ENCODE measurements around the gene WARS2. TPM values are rescaled to one million over a fixed set of nuclear protein-coding genes. Genes with fewer than 3 reads are reported as not detected.

The WARS2 gene
- polyA plus RNA-seq, 1 donor: 22.1 TPM

DNA sequence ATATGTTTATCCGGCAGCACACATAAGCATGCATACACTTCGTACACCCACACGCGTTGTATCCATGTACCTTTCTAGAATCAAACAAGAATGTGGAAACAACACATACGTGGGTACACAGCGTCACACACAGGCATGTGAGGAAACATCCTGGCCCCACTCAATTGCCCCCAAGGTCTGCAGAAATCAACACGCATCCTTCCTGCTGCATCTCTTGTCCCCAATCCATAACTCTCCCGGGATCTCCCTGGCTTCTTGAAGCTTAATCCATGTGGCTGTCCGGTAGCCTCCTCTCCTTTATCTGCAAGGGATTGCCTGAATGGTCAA, 146.8 kb downstream of the WARS2 start:
- H3K27ac ChIP-seq (ENCODE audit: low read length): no peak overlapping the region
- no peak overlapping the region for H3K4me3 ChIP-seq (ENCODE audit: low read length)
- H3K27me3 ChIP-seq (ENCODE audit: control insufficient read depth, insufficient read depth, low read length): peaks cover 99% of the 10 kb centered on the region
- 15% methylated on average over 4 of the region's 9 CpGs for WGBS (ENCODE audit: insufficient coverage, low lambda C conversion rate)
- no peaks in the 10 kb centered on the region for H3K4me1 ChIP-seq (ENCODE audit: control insufficient read depth, insufficient read depth, low read length)
- no peaks in the 10 kb centered on the region for H3K36me3 ChIP-seq (ENCODE audit: control insufficient read depth, insufficient read depth, low read length)
- H3K9me3 ChIP-seq (ENCODE audit: control insufficient read depth, low read depth, low read length): peaks cover 5% of the 10 kb centered on the region
- no peak for DNase-seq

DNA sequence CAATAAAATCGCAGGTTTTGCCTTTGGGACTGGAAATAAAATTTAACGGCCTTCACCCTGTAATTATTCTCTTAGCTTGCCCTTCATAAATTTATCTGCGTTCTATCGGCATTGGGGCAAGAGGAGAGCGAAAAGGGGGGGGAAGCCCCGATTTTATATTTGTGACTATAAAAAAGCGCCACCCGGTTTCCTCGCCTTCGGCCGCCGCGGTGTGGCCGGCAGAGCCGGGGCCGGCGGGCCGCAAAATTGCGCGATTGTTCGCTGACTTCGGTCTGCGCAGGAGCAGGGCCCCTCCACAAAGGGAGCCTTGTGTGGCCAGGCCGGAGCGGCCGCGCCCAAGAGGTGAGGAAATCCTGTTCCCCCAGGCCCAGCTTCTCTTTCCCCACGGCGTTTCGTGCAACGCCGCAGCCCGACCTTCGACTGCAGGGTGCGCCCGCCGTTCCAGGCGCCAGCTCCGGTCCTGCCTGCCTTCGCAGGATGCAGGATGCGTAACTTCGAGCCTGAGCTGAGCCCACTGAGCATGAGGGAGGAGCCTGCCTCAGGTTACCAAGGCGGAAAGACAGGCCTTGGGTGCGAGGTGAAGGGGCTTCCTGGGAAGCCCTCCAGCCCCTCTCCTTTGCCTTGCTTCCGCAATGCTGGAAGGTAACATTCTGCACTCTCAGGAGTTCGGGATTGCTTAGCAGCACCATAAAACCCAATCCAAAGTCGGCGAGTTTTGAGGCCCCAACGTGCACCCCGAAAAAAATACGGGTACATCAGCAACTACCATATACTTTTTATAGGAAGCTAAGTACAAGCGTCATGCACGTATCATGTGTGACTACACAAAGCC, 147.4 kb downstream of the WARS2 start:
- H3K27ac ChIP-seq (ENCODE audit: low read length): no peak overlapping the region
- WGBS (ENCODE audit: insufficient coverage, low lambda C conversion rate): no CpG with 5 or more reads among the region's 53 CpGs
- peaks cover 99% of the 10 kb centered on the region for H3K27me3 ChIP-seq (ENCODE audit: control insufficient read depth, insufficient read depth, low read length)
- H3K4me3 ChIP-seq (ENCODE audit: low read length): no peak overlapping the region
- H3K9me3 ChIP-seq (ENCODE audit: control insufficient read depth, low read depth, low read length): peaks cover 6% of the 10 kb centered on the region
- DNase-seq: no peak
- H3K36me3 ChIP-seq (ENCODE audit: control insufficient read depth, insufficient read depth, low read length): no peaks in the 10 kb centered on the region
- H3K4me1 ChIP-seq (ENCODE audit: control insufficient read depth, insufficient read depth, low read length): no peaks in the 10 kb centered on the region

DNA sequence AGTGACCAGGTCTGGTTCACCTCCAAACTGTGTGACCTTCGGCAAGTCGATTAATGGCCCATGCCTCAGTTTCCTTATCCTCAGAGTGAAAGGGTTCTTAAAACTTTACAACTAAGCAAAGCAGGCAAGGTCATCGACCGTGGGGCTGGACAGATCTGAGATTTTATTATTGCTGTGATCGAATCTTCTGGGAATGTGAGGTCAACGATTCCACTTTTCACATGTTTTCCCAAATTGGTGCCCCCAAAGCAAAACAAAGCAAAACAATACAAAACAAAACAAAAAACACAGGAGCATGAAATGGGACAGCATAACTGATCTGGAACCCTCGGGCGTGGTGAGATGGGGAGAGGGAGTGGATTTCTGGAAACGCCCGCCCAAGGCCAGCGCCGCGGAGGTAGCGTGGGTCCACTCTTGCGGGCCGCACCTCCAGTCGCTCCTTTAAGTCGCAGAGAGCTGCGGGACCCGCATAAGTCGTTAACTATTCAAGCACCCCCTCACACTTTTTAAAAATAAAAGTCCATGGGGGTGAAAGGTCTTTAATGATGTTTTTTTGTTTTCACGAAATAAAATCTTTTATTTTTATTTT, 148.1 kb downstream of the WARS2 start:
- H3K4me1 ChIP-seq (ENCODE audit: control insufficient read depth, insufficient read depth, low read length): no peaks in the 10 kb centered on the region

DNA sequence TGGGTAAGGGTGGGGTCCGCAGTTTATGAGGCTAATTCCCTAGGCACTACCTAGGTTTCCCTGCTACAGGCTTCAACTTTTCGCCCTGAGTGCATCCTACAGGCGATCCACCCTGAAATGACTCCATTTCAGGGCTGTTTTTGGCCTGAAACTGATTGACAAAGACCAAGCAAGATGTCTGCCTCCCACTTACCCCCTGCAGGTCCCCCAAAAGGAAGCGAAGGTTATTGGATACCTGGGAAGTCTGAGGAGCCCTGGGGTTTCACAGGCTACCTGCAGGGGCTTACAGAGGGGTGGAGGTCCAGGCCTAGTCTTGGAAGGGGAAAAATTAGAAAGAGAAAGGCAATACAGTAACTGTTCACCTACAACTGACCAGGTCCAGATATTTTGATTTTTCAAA, 149.0 kb downstream of the WARS2 start:
- peaks cover 100% of the 10 kb centered on the region for H3K27me3 ChIP-seq (ENCODE audit: control insufficient read depth, insufficient read depth, low read length)
- H3K36me3 ChIP-seq (ENCODE audit: control insufficient read depth, insufficient read depth, low read length): no peaks in the 10 kb centered on the region
- no peak overlapping the region for H3K4me3 ChIP-seq (ENCODE audit: low read length)
- no peak for DNase-seq
- peaks cover 5% of the 10 kb centered on the region for H3K4me1 ChIP-seq (ENCODE audit: control insufficient read depth, insufficient read depth, low read length)
- WGBS (ENCODE audit: insufficient coverage, low lambda C conversion rate): no CpG with 5 or more reads among the region's 4 CpGs
- no peak overlapping the region for H3K27ac ChIP-seq (ENCODE audit: low read length)
- peaks cover 12% of the 10 kb centered on the region for H3K9me3 ChIP-seq (ENCODE audit: control insufficient read depth, low read depth, low read length)

More for the DNA sequence above, 148.1 kb downstream of the WARS2 start:
- Histone ChIP-seq H3K36me3 (ENCODE audit: control insufficient read depth, insufficient read depth, low read length) (no peaks in the 10 kb centered on the region), H3K27me3 (ENCODE audit: control insufficient read depth, insufficient read depth, low read length) (peaks cover 100% of the 10 kb centered on the region), H3K9me3 (ENCODE audit: control insufficient read depth, low read depth, low read length) (peaks cover 12% of the 10 kb centered on the region), H3K27ac (ENCODE audit: low read length) (no peak overlapping the region), H3K4me3 (ENCODE audit: low read length) (no peak overlapping the region)
- no peak for DNase-seq
- no CpG with 5 or more reads among the region's 22 CpGs for WGBS (ENCODE audit: insufficient coverage, low lambda C conversion rate)

DNA sequence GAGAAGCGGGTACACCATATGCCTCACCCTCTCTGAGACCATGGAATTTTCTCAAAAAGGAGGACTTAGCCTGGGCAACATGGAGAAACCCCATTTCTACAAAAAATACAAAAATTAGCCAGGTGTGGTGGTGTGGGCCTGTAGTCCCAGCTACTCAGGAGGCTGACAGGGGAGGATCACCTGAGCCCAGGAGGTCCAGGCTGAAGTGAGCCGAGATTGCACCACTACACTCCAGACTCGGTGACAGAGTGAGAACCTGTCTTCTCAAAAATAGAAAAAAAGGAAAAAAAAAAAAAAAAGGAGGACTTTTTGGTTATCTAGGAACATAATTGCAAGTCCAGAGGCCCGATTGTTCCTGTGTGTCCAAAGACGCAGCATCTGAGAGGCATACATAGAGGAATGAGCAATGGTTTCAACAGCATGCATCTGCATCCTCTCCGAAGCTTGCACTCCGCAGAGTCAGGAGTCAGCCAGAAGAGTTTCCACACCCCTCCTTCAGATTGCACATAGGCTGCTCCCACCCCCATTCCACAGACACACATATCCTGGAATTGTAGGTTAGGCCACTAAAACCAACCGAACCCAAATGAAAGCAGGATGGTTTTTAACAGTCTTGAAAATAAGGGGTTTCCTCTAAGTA, 149.8 kb downstream of the WARS2 start:
- no CpG with 5 or more reads among the region's 8 CpGs for WGBS (ENCODE audit: insufficient coverage, low lambda C conversion rate)
- H3K36me3 ChIP-seq (ENCODE audit: control insufficient read depth, insufficient read depth, low read length): no peaks in the 10 kb centered on the region
- no peak for DNase-seq
- no peak overlapping the region for H3K27ac ChIP-seq (ENCODE audit: low read length)
- peaks cover 100% of the 10 kb centered on the region for H3K27me3 ChIP-seq (ENCODE audit: control insufficient read depth, insufficient read depth, low read length)
- peaks cover 12% of the 10 kb centered on the region for H3K9me3 ChIP-seq (ENCODE audit: control insufficient read depth, low read depth, low read length)
- H3K4me1 ChIP-seq (ENCODE audit: control insufficient read depth, insufficient read depth, low read length): peaks cover 7% of the 10 kb centered on the region
- no peak overlapping the region for H3K4me3 ChIP-seq (ENCODE audit: low read length)

DNA sequence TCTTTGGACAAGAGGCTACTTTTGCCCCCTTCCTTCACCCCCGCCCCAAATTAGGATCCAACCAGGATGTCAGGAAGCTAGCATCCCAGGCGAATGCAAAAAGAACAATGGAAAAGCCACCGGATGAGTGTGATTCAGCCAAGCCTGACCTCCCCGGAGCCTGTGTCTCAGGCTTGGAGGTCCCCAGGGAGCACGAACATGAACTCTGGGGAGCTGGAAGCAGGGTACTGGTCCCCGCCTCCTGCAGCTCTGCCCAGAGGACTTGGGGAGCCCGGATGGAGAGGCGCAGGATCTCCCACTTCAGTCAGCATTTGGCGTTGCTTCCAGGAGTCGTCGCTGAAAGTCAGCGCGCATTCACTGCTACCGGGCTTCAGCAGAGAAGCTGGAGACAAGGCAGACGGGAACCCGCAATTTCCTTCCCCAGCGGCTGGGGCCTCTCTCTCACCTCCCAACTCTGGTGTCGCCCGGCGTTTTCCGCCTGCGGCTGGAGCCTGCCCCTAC, 150.5 kb downstream of the WARS2 start:
- H3K4me1 ChIP-seq (ENCODE audit: control insufficient read depth, insufficient read depth, low read length): peaks cover 13% of the 10 kb centered on the region
- H3K4me3 ChIP-seq (ENCODE audit: low read length): no peak overlapping the region
- peaks cover 12% of the 10 kb centered on the region for H3K9me3 ChIP-seq (ENCODE audit: control insufficient read depth, low read depth, low read length)
- DNase-seq: no peak
- no peak overlapping the region for H3K27ac ChIP-seq (ENCODE audit: low read length)
- peaks cover 100% of the 10 kb centered on the region for H3K27me3 ChIP-seq (ENCODE audit: control insufficient read depth, insufficient read depth, low read length)
- WGBS (ENCODE audit: insufficient coverage, low lambda C conversion rate): no CpG with 5 or more reads among the region's 22 CpGs
- no peaks in the 10 kb centered on the region for H3K36me3 ChIP-seq (ENCODE audit: control insufficient read depth, insufficient read depth, low read length)

DNA sequence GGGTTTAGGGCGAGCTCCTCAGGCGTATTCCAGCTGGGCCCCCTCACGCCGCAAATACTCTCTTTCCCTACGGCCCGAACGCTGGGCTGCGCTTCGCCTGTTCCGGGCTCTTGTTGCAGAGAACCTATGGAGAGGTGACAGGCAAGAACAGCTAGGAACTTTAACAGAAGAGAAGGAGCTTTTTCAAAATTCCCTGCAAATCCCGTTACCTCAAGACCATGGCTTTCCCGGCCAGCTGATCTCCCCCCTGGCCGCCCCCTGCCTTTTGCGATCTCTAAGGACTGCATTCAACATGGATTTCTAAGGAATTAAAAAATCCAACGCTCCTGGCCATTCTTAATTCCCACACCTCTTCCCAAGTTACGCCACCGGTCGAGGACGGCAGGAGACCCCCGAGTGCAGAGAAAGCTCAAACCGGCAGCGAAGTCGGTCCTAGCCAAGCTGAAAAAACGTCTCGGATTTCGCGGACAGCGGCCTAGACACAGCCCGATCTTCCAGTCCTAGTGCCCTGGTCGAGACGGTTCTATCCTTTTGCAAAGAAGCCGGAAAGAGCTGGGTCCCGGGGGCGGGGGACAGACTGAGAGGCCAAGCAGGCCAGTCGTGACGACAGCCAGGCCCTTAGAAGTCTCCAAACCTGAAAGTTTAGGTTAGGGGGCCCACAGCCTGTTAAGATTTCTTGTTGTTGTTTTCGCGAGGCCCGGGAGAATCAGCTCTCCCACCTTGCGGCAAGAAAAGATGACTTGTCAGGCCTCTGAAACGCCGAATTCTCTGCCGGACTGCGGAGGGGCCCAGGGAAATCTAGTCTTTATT, 151.2 kb downstream of the WARS2 start:
- no CpG with 5 or more reads among the region's 44 CpGs for WGBS (ENCODE audit: insufficient coverage, low lambda C conversion rate)
- Histone ChIP-seq H3K36me3 (ENCODE audit: control insufficient read depth, insufficient read depth, low read length) (no peaks in the 10 kb centered on the region), H3K4me3 (ENCODE audit: low read length) (no peak overlapping the region), H3K9me3 (ENCODE audit: control insufficient read depth, low read depth, low read length) (peaks cover 18% of the 10 kb centered on the region), H3K27ac (ENCODE audit: low read length) (no peak overlapping the region), H3K4me1 (ENCODE audit: control insufficient read depth, insufficient read depth, low read length) (peaks cover 20% of the 10 kb centered on the region), H3K27me3 (ENCODE audit: control insufficient read depth, insufficient read depth, low read length) (peaks cover 100% of the 10 kb centered on the region)
- no peak for DNase-seq

DNA sequence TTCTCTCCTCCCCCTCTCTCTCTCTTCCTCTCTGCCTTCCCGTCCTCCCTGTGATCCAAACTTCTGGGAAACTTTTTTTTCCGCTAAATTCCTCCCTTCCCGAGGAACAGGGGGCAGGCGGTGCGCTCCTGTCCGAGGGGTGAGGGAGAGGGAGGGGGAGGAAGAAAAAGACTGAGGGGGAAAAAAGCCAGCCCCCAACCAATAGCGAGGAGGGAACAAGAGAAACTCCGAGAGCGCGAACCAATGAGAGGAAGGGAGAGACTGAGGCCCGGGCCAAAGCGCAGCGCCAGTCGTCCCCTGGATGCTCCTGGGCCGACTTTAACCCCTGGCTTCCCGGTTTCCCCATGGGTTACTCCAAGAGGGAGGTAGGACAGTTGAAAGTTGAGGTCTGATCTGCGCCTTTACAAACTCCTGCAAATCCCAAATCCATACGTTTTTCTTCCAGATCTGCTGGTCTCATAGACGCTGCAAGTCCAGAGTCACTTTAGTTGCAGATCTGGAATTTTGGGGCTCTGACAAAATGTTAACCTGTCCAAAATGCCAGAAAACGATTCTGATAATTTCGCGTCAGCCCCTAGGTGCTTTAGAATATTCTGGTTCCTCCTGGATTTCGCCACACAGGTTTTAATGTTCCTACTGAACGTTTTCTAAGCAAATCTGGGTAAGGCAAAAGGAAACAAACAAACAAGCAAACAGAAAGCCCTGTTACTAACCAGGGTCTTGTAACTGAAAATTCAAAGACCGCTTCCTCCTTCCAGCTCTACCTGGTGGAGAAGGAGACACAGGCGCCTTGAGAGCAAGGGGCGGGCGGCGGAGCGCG, 152.1 kb downstream of the WARS2 start, which contains the start of gene TBX15:
Gene TBX15 (minus strand): TSS at position 158 of the 820 bp plus-strand sequence. CDS start 548 bp downstream, outside the sequence.
- 0% methylated on average over 1 of the region's 31 CpGs for WGBS (ENCODE audit: insufficient coverage, low lambda C conversion rate)
- no peak for DNase-seq
- H3K4me1 ChIP-seq (ENCODE audit: control insufficient read depth, insufficient read depth, low read length): peaks cover 23% of the 10 kb centered on the region
- H3K27me3 ChIP-seq (ENCODE audit: control insufficient read depth, insufficient read depth, low read length): peaks cover 100% of the 10 kb centered on the region
- H3K36me3 ChIP-seq (ENCODE audit: control insufficient read depth, insufficient read depth, low read length): no peaks in the 10 kb centered on the region
- peaks cover 20% of the 10 kb centered on the region for H3K9me3 ChIP-seq (ENCODE audit: control insufficient read depth, low read depth, low read length)
- no peak within 1 kb of the TSS for H3K4me3 ChIP-seq (ENCODE audit: low read length)
- H3K27ac ChIP-seq (ENCODE audit: low read length): no peak within 1 kb of the TSS

DNA sequence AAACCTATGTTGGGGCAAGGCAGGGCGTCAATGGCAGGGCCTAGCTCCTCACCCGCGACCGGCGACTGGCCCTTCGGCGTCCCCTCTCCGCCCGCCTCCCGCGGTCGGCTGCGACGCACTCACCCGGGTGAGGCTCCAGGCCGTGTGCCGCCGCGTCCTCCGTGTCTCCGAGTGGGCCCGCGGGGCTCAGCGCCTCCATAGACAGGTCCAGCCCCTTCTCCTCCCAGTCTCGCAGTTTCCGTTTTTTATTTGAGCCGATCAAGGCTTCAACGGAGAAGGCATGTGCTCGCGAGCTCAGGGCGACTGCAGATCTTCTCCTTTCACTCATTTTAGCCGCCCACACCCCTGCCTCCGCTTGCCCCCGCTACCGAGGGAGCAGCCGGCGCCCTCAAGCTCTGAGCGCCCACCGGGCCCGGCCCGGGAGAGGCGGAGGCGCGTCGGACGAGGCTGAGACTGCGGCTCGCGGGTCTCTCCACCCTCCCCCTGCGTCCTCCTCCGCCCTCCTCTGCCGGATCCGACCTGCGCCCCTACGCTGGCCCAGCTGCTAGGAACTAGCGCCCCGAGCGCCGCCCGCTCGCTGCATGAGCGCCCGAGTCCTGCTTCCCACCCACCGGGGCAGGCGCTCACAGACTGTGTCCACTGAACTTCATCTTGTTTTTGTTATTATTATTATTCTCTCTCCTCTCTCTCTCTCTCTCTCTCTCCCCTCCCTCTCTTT, 152.8 kb downstream of the WARS2 start:
- H3K9me3 ChIP-seq (ENCODE audit: control insufficient read depth, low read depth, low read length): peaks cover 15% of the 10 kb centered on the region
- no peaks in the 10 kb centered on the region for H3K36me3 ChIP-seq (ENCODE audit: control insufficient read depth, insufficient read depth, low read length)
- H3K27ac ChIP-seq (ENCODE audit: low read length): no peak overlapping the region
- peaks cover 100% of the 10 kb centered on the region for H3K27me3 ChIP-seq (ENCODE audit: control insufficient read depth, insufficient read depth, low read length)
- 0% methylated on average over 2 of the region's 65 CpGs for WGBS (ENCODE audit: insufficient coverage, low lambda C conversion rate)
- H3K4me3 ChIP-seq (ENCODE audit: low read length): no peak overlapping the region
- DNase-seq: no peak
- peaks cover 23% of the 10 kb centered on the region for H3K4me1 ChIP-seq (ENCODE audit: control insufficient read depth, insufficient read depth, low read length)
